ENCODE measurements around the gene ITGA6.
"Not testable (repeated sequence)": the region's sequence is repeated elsewhere in the genome, so short reads cannot be mapped to it uniquely, and the experiment has no call there.

The ITGA6 gene

DNA sequence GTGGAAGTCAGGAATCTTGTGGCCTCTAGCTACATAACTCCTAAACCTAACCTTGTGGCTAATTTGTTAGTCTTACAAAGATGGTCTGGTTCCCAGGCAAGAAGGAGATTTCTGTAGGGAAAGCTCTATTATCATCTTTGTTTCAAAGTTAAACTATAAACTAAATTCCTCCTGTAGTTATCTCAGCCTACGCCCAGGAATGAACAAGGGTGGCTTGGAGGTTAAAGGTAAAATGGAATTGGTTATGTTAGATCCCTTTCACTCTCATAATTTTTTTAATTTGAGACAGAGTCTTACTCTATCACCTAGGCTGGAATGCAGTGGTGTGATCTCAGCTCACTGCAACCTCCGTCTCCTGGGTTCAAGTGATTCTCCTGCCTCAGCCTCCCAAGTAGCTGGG is 103.9 kb downstream of the ITGA6 start:
- DNase-seq (ENCODE audit: low spot score), result no peak
- ATAC-seq (ENCODE audit: low read depth), result no peak
- TF ChIP-seq, protein P1, sequence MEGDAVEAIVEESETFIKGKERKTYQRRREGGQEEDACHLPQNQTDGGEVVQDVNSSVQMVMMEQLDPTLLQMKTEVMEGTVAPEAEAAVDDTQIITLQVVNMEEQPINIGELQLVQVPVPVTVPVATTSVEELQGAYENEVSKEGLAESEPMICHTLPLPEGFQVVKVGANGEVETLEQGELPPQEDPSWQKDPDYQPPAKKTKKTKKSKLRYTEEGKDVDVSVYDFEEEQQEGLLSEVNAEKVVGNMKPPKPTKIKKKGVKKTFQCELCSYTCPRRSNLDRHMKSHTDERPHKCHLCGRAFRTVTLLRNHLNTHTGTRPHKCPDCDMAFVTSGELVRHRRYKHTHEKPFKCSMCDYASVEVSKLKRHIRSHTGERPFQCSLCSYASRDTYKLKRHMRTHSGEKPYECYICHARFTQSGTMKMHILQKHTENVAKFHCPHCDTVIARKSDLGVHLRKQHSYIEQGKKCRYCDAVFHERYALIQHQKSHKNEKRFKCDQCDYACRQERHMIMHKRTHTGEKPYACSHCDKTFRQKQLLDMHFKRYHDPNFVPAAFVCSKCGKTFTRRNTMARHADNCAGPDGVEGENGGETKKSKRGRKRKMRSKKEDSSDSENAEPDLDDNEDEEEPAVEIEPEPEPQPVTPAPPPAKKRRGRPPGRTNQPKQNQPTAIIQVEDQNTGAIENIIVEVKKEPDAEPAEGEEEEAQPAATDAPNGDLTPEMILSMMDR (IDR thresholded peaks at IDR 0.05; ENCODE audit: poor library complexity, severe bottlenecking), result no peak
- Histone ChIP-seq H3K27ac (ENCODE audit: poor library complexity, severe bottlenecking) (no peak overlapping the region), H3K9me3 (ENCODE audit: severe bottlenecking) (no peaks in the 10 kb centered on the region), H3K27me3 (ENCODE audit: insufficient read depth, poor library complexity, severe bottlenecking) (no peaks in the 10 kb centered on the region), H3K4me1 (ENCODE audit: insufficient read depth, poor library complexity, severe bottlenecking) (no peaks in the 10 kb centered on the region), H3K4me3 (ENCODE audit: severe bottlenecking) (no peak overlapping the region), H3K36me3 (ENCODE audit: low read depth) (no peaks in the 10 kb centered on the region)

- not testable (repeated sequence) for ATAC-seq (ENCODE audit: low read depth); H3K36me3 ChIP-seq (ENCODE audit: low read depth); H3K27ac ChIP-seq (ENCODE audit: poor library complexity, severe bottlenecking); H3K9me3 ChIP-seq (ENCODE audit: severe bottlenecking); DNase-seq (ENCODE audit: low spot score); H3K4me1 ChIP-seq (ENCODE audit: insufficient read depth, poor library complexity, severe bottlenecking); H3K4me3 ChIP-seq (ENCODE audit: severe bottlenecking); H3K27me3 ChIP-seq (ENCODE audit: insufficient read depth, poor library complexity, severe bottlenecking)
These were observed 105.1 kb downstream of the ITGA6 start for GRCh38 chr2:172532461-172532860.

GRCh38 chr2:172533687-172534086 is 106.3 kb downstream of the ITGA6 start:
- H3K27me3 ChIP-seq (ENCODE audit: insufficient read depth, poor library complexity, severe bottlenecking), result no peaks in the 10 kb centered on the region
- H3K27ac ChIP-seq (ENCODE audit: poor library complexity, severe bottlenecking), result no peak overlapping the region
- ATAC-seq (ENCODE audit: low read depth), result no peak
- H3K9me3 ChIP-seq (ENCODE audit: severe bottlenecking), result no peaks in the 10 kb centered on the region
- no peaks in the 10 kb centered on the region for H3K36me3 ChIP-seq (ENCODE audit: low read depth)
- no peak for DNase-seq (ENCODE audit: low spot score)
- TF ChIP-seq, protein P1 (IDR thresholded peaks at IDR 0.05; ENCODE audit: poor library complexity, severe bottlenecking), result no peak
- H3K4me1 ChIP-seq (ENCODE audit: insufficient read depth, poor library complexity, severe bottlenecking), result no peaks in the 10 kb centered on the region
- no peak overlapping the region for H3K4me3 ChIP-seq (ENCODE audit: severe bottlenecking)

GRCh38 chr2:172535119-172535518 is 107.7 kb downstream of the ITGA6 start:
- DNase-seq (ENCODE audit: low spot score) (no peak), ATAC-seq (ENCODE audit: low read depth) (no peak)
- Histone ChIP-seq H3K4me1 (ENCODE audit: insufficient read depth, poor library complexity, severe bottlenecking) (no peaks in the 10 kb centered on the region), H3K4me3 (ENCODE audit: severe bottlenecking) (no peak overlapping the region), H3K36me3 (ENCODE audit: low read depth) (no peaks in the 10 kb centered on the region), H3K27me3 (ENCODE audit: insufficient read depth, poor library complexity, severe bottlenecking) (no peaks in the 10 kb centered on the region), H3K9me3 (ENCODE audit: severe bottlenecking) (no peaks in the 10 kb centered on the region), H3K27ac (ENCODE audit: poor library complexity, severe bottlenecking) (no peak overlapping the region)
- TF ChIP-seq, protein P1 (IDR thresholded peaks at IDR 0.05; ENCODE audit: poor library complexity, severe bottlenecking), result no peak

DNA sequence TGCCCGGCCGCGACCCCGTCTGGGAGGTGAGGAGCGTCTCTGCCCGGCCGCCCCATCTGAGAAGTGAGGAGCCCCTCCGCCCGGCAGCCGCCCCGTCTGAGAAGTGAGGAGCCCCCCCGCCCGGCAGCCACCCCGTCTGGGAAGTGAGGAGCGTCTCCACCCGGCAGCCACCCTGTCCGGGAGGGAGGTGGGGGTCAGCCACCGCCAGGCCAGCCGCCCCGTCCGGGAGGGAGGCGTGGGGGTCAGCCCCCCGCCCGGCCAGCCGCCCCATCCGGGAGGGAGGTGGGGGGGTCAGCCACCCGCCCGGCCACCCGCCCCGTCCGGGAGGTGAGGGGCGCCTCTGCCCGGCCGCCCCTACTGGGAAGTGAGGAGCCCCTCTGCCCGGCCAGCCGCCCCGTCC is 110.5 kb downstream of the ITGA6 start:
- H3K9me3 ChIP-seq (ENCODE audit: severe bottlenecking); DNase-seq (ENCODE audit: low spot score); H3K36me3 ChIP-seq (ENCODE audit: low read depth): not testable (repeated sequence)

GRCh38 chr2:172539767-172540166 is 112.4 kb downstream of the ITGA6 start:
- DNase-seq (ENCODE audit: low spot score) (no peak), ATAC-seq (ENCODE audit: low read depth) (no peak)
- Histone ChIP-seq H3K4me3 (ENCODE audit: severe bottlenecking) (no peak overlapping the region), H3K27me3 (ENCODE audit: insufficient read depth, poor library complexity, severe bottlenecking) (no peaks in the 10 kb centered on the region), H3K36me3 (ENCODE audit: low read depth) (no peaks in the 10 kb centered on the region), H3K27ac (ENCODE audit: poor library complexity, severe bottlenecking) (no peak overlapping the region), H3K4me1 (ENCODE audit: insufficient read depth, poor library complexity, severe bottlenecking) (no peaks in the 10 kb centered on the region), H3K9me3 (ENCODE audit: severe bottlenecking) (no peaks in the 10 kb centered on the region)
- TF ChIP-seq, protein P1 (IDR thresholded peaks at IDR 0.05; ENCODE audit: poor library complexity, severe bottlenecking), result no peak

More for the DNA sequence above, 110.5 kb downstream of the ITGA6 start:
- H3K4me3 ChIP-seq (ENCODE audit: severe bottlenecking); H3K4me1 ChIP-seq (ENCODE audit: insufficient read depth, poor library complexity, severe bottlenecking); H3K27ac ChIP-seq (ENCODE audit: poor library complexity, severe bottlenecking); H3K27me3 ChIP-seq (ENCODE audit: insufficient read depth, poor library complexity, severe bottlenecking); ATAC-seq (ENCODE audit: low read depth): not testable (repeated sequence)
